Tibial artery (tissue), 4 donors: ENCODE results near the gene C11orf68.

Experiments
- DNase-seq, 2 donors: peaks; one replicate each; pipeline ENCODE4 v3.0.0-alpha.2; 2019
- H3K27ac ChIP-seq, 2 donors: fragments of 200-600 bp; sonication (generic) in 1 of 2; 1 replicate in 1 of 2; 2 replicates in 1 of 2; pipeline ENCODE4 v1.5.1; 2018 to 2019; ENCODE audit warnings: mild to moderate bottlenecking in 1 of 2
- H3K27me3 ChIP-seq, 2 donors: fragments of 200-600 bp; sonication (generic) in 1 of 2; one replicate each; pipeline versions ENCODE4 v1.5.1 to v1.6.0; 2016 to 2019
- H3K36me3 ChIP-seq, 3 donors: fragments of 200-600 bp; sonication (generic) in 2 of 3; one replicate each; pipeline ENCODE4 v1.5.1; 2016 to 2019; ENCODE audit warnings: mild to moderate bottlenecking in 2 of 3
- H3K4me1 ChIP-seq, 4 donors: fragments of 200-600 bp; sonication (generic) in 2 of 4; 1 replicate in 3 of 4; 2 replicates in 1 of 4; pipeline ENCODE4 v1.5.1; 2016 to 2019
- H3K4me3 ChIP-seq, 2 donors: fragments of 200-600 bp; sonication (generic) in 1 of 2; 1 replicate in 1 of 2; 2 replicates in 1 of 2; pipeline ENCODE4 v1.5.1; 2018 to 2019; ENCODE audit warnings: mild to moderate bottlenecking in 2 of 2
- H3K9me3 ChIP-seq, 3 donors: fragments of 200-600 bp; sonication (generic) in 1 of 3; one replicate each; pipeline ENCODE4 v1.5.1; 2016 to 2019
- intact Hi-C: fragments of 100-400 bp; cut with DNase I; formaldehyde crosslinking; loops from one replicate; pipeline ENCODE4 v1.15.0; 2023; ENCODE audit warnings: low total_unique reads
- TF ChIP-seq, protein P1 (sequence below), 2 experiments: fragments of 200-600 bp in 1 of 2; fragments of 450-650 bp in 1 of 2; IDR thresholded peaks; one replicate each; pipeline ENCODE4 v1.5.1; 2017 to 2019; ENCODE audit warnings: antibody characterized with exemption in 2 of 2, mild to moderate bottlenecking in 1 of 2, moderate library complexity in 1 of 2

C11orf68 gene

DNA sequence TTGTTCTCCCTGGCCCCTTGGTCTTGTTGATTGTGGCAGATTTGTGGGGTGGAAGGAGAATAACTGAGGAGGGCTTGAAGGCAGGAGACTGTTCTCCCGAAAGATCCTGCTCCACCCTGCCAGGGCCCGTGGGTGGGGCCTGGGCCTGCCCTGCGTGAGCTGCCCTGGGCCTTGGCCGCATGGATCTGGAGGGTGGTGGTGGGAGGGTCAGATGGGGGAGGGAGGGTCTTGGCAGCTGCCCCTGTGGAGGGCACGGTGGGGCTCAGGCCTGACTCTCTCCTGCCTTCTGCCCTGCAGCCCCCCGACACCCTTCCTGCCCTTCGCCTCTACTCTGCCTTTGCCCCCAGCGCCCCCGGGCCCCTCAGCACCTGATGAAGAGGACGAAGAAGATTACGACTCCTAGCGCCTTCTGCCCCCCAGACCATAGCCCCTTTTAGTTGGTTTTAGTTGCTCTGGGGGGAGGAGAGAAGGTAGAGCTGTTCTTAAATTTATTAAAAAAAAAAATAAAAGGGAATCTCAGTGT, 2.2 kb upstream of the C11orf68 start:
- intact Hi-C loops = loop anchor here (5.0 kb wide), 1 partner anchor 41 kb away; the partner anchor contains the start of gene SART1
- Histone ChIP-seq H3K27me3 (no peaks in the 10 kb centered on the region), H3K27ac (peak overlapping the region; percentile 87 to 90), H3K4me3 (peak overlapping the region; percentile 89 to 92), H3K9me3 (no peaks in the 10 kb centered on the region), H3K36me3 (peaks cover 13 to 32% (median 20%) of the 10 kb centered on the region in 3 donors), H3K4me1 (peaks cover 5 to 38% (median 37%) of the 10 kb centered on the region in 4 donors)
- no peak for DNase-seq
- TF ChIP-seq, protein P1, sequence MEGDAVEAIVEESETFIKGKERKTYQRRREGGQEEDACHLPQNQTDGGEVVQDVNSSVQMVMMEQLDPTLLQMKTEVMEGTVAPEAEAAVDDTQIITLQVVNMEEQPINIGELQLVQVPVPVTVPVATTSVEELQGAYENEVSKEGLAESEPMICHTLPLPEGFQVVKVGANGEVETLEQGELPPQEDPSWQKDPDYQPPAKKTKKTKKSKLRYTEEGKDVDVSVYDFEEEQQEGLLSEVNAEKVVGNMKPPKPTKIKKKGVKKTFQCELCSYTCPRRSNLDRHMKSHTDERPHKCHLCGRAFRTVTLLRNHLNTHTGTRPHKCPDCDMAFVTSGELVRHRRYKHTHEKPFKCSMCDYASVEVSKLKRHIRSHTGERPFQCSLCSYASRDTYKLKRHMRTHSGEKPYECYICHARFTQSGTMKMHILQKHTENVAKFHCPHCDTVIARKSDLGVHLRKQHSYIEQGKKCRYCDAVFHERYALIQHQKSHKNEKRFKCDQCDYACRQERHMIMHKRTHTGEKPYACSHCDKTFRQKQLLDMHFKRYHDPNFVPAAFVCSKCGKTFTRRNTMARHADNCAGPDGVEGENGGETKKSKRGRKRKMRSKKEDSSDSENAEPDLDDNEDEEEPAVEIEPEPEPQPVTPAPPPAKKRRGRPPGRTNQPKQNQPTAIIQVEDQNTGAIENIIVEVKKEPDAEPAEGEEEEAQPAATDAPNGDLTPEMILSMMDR (IDR thresholded peaks at IDR 0.05) = no peak

DNA sequence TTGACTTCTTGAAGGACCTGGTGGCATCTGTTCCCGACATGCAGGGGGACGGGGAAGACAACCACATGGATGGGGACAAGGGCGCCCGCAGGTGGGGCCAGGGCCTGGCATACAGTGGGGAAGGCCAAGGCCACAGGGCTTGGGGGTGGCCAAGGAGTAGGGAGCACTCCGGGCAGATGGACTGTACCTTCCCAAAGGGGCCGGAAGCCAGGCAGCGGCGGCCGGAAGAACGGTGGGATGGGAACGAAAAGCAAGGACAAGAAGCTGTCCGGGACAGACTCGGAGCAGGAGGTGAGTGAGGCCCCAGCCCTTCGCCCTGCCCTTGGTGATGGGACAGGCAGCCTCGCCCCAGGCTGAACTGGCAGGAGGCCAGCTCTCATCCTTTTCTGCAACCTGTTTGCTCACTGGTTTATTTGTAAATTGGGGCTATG, 1.5 kb upstream of the C11orf68 start:
- Histone ChIP-seq H3K36me3 (peaks cover 13 to 32% (median 20%) of the 10 kb centered on the region in 3 donors), H3K4me1 (peaks cover 8 to 44% (median 43%) of the 10 kb centered on the region in 4 donors), H3K9me3 (no peaks in the 10 kb centered on the region), H3K4me3 (peak overlapping the region; percentile 89 to 92), H3K27me3 (no peaks in the 10 kb centered on the region), H3K27ac (peak overlapping the region; percentile 87 to 90)
- TF ChIP-seq, protein P1 (IDR thresholded peaks at IDR 0.05) = no peak
- intact Hi-C loops = loop anchor here (5.0 kb wide), 1 partner anchor 42 kb away; the partner anchor contains the start of gene SART1
- DNase-seq = peak in 1 of 2 donors; percentile 72

DNA sequence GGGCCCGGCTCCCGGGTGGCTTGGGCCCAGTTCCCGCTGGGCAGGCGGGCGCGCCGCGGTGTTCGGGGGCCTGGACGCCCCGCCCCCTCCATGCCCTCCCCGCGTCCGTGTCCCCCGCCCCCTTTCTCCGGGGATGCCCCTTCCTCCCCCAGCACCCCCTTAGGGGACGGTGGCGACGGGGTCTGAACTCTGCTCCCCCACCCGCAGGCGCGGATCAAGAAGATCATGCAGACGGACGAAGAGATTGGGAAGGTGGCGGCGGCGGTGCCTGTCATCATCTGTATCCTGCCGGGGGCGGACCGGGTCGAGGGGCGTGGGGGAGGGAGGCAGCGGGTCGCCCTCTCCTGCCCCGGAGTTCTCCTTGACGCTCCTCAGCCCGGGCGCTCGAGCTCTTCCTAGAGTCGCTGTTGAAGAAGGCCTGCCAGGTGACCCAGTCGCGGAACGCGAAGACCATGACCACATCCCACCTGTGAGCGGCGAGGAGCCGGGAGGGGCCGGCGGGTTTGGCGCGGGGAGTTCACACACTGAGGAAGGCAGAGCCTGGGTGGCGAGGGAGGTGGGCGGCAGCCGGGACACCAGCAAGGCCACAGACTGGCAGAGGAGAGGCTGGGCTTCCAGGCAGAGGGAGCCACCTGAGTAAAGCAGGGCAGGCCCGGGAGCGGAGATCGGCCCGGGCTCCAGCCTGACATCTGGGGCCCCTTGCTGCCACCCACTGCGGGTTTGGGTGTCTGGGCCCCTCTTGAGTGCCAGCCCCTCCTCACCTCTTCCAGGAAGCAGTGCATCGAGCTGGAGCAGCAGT, 910 bp upstream of the C11orf68 start:
- peak; percentile 47 to 82 for DNase-seq
- H3K4me3 ChIP-seq = peak overlapping the region; percentile 89 to 92
- H3K4me1 ChIP-seq = peaks cover 14 to 50% (median 49%) of the 10 kb centered on the region in 4 donors
- intact Hi-C loops = loop anchor here (2.0 to 5.0 kb wide), 2 partner anchors 43 to 61 kb away; partner anchors contain the start of genes CFL1 and SART1
- H3K9me3 ChIP-seq = no peaks in the 10 kb centered on the region
- no peaks in the 10 kb centered on the region for H3K27me3 ChIP-seq
- TF ChIP-seq, protein P1 (IDR thresholded peaks at IDR 0.05) = no peak
- H3K36me3 ChIP-seq = peaks cover 13 to 32% (median 20%) of the 10 kb centered on the region in 3 donors
- peak overlapping the region; percentile 87 to 90 for H3K27ac ChIP-seq

DNA sequence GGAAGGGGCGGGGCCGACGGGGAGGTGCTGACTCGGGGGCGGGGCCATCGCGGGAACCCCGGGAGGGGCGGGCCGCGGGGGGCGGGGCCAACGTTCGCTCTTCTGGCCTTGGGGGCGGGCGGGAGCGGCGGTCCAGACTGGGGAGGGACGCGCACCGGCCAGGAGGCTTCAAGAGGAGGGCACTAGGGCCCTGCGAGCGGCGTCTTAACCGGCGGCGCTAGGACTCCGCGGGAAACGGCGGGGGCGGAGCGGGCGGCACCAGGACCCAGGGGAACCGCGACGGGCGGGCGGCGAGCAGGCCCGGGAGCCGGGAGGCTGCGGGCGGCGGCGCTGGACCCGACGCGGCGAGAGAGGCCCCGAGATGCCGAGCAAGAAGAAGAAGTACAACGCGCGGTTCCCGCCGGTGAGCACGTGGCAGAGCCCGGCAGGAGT, 295 bp upstream of the C11orf68 start, which contains the start of gene DRAP1:
TSS of gene DRAP1 (plus strand) at position 286 of the 432 bp plus-strand sequence. CDS start at position 362, 76 bp downstream.
- Histone ChIP-seq H3K36me3 (peaks cover 13 to 30% (median 20%) of the 10 kb centered on the region in 3 donors), H3K4me1 (peaks cover 14 to 55% (median 53%) of the 10 kb centered on the region in 4 donors)

More for the DNA sequence above, 295 bp upstream of the C11orf68 start, which contains the start of gene DRAP1:
- TF ChIP-seq, protein P1 (IDR thresholded peaks at IDR 0.05) = no peak
- no peaks in the 10 kb centered on the region for H3K9me3 ChIP-seq
- peak; percentile 98 to 99 for DNase-seq
- H3K4me3 ChIP-seq = peak within 1 kb of the TSS; percentile 89 to 92
- H3K27ac ChIP-seq = peak within 1 kb of the TSS; percentile 94 to 96
- intact Hi-C loops = loop anchor here (2.0 kb wide), 1 partner anchor 60 kb away; the partner anchor contains the start of gene CFL1
- no peaks in the 10 kb centered on the region for H3K27me3 ChIP-seq
